Liver (tissue), 9 donors: Measurements from ENCODE around the gene HAPLN1. TPM values are rescaled to one million over a fixed set of nuclear protein-coding genes. Genes with fewer than 3 reads are reported as not detected.

ENCODE experiments used
- DNase-seq: peaks from one replicate; pipeline ENCODE4 v3.0.0-alpha.2; 2017; ENCODE audit warnings: low spot score
- H3K27ac ChIP-seq, 2 donors: one replicate each; pipeline ENCODE4 v1.7.0; 2013; ENCODE audit warnings: inconsistent platforms in 2 of 2, low read length in 2 of 2, control low read depth in 1 of 2, low read depth in 1 of 2, mild to moderate bottlenecking in 1 of 2
- H3K27me3 ChIP-seq, 4 donors: one replicate each; pipeline versions ENCODE4 v1.6.1 to v1.7.0; 2013; ENCODE audit warnings: low read length in 3 of 4, inconsistent platforms in 1 of 4, mild to moderate bottlenecking in 1 of 4, moderate library complexity in 1 of 4; ENCODE audit not compliant: control insufficient read depth in 4 of 4, insufficient read depth in 4 of 4
- H3K36me3 ChIP-seq, 4 donors: one replicate each; pipeline versions ENCODE4 v1.6.1 to v1.7.0; 2013; ENCODE audit warnings: low read length in 3 of 4, mild to moderate bottlenecking in 3 of 4, low read depth in 1 of 4, moderate library complexity in 1 of 4; ENCODE audit not compliant: control insufficient read depth in 4 of 4, insufficient read depth in 3 of 4
- H3K4me1 ChIP-seq, 4 donors: one replicate each; pipeline versions ENCODE4 v1.6.1 to v1.7.0; 2013; ENCODE audit warnings: low read length in 3 of 4, mild to moderate bottlenecking in 3 of 4, moderate library complexity in 1 of 4; ENCODE audit not compliant: control insufficient read depth in 4 of 4, insufficient read depth in 4 of 4
- H3K4me3 ChIP-seq, 3 donors: one replicate each; pipeline versions ENCODE4 v1.6.1 to v1.7.0; 2013; ENCODE audit warnings: low read length in 3 of 3, control low read depth in 1 of 3, low read depth in 1 of 3, mild to moderate bottlenecking in 1 of 3
- H3K9ac ChIP-seq, 2 donors: one replicate each; pipeline ENCODE4 v1.7.0; 2013; ENCODE audit warnings: low read length in 2 of 2, mild to moderate bottlenecking in 2 of 2, moderate library complexity in 2 of 2, control low read depth in 1 of 2, low read depth in 1 of 2
- H3K9me3 ChIP-seq, 4 donors: one replicate each; pipeline versions ENCODE4 v1.6.1 to v1.7.0; 2013; ENCODE audit warnings: low read length in 3 of 4; ENCODE audit not compliant: control insufficient read depth in 4 of 4
- FOXA1 ChIP-seq: IDR thresholded peaks from 2 replicates; pipeline ENCODE4 v1.6.1; 2016; ENCODE audit warnings: antibody characterized with exemption
- FOXA2 ChIP-seq: IDR thresholded peaks from 2 replicates; pipeline ENCODE4 v1.6.1; 2016; ENCODE audit warnings: antibody characterized with exemption
- GABPA ChIP-seq, 2 donors: IDR thresholded peaks in 1 of 2; conservative IDR thresholded peaks in 1 of 2; 2 replicates each; pipeline ENCODE4 v1.6.1; 2016; ENCODE audit warnings: antibody characterized with exemption in 2 of 2, mild to moderate bottlenecking in 1 of 2, moderate library complexity in 1 of 2
- HNF4A ChIP-seq, 2 donors: conservative IDR thresholded peaks; 2 replicates each; pipeline ENCODE4 v1.6.1; 2016; ENCODE audit warnings: antibody characterized with exemption in 2 of 2, mild to moderate bottlenecking in 2 of 2
- HNF4G ChIP-seq: IDR thresholded peaks from 2 replicates; pipeline ENCODE4 v1.6.1; 2016; ENCODE audit warnings: antibody characterized with exemption
- JUND ChIP-seq, 2 donors: IDR thresholded peaks; 2 replicates each; pipeline ENCODE4 v1.6.1; 2016; ENCODE audit warnings: antibody characterized with exemption in 2 of 2
- NR2F2 ChIP-seq: IDR thresholded peaks from 2 replicates; pipeline ENCODE4 v1.6.1; 2016; ENCODE audit warnings: antibody characterized with exemption
- RAD21 ChIP-seq, 2 donors: IDR thresholded peaks; 2 replicates each; pipeline ENCODE4 v1.6.1; 2016; ENCODE audit warnings: antibody characterized with exemption in 2 of 2, mild to moderate bottlenecking in 2 of 2
- RXRA ChIP-seq, 2 donors: IDR thresholded peaks; 2 replicates each; pipeline ENCODE4 v1.6.1; 2017 to 2018; ENCODE audit warnings: antibody characterized with exemption in 2 of 2, mild to moderate bottlenecking in 1 of 2
- YY1 ChIP-seq: IDR thresholded peaks from 2 replicates; pipeline ENCODE4 v1.6.1; 2016; ENCODE audit warnings: antibody characterized with exemption, mild to moderate bottlenecking
- WGBS: extraction: QIAGEN DNeasy Blood & Tissue Kit; methylation state at CpG from one replicate; pipeline ENCODE4 v1.1.7; 2013; 5-methylcytosine and 5-hydroxymethylcytosine counted together
- polyA plus RNA-seq, 2 donors: library from polyadenylated mRNA; stranded (reverse) in 1 of 2; unstranded in 1 of 2; fragments of 200-250 nt in 1 of 2; fragments of >200 nt in 1 of 2; fragmentation: Nextera tagmentation in 1 of 2; extraction: Ambion mirVana in 1 of 2; gene quantifications; one replicate each; pipeline versions ENCODE4 v1.2.1 to v1.2.3, GENCODE V29; 2013 to 2015
- total RNA-seq, 2 donors: library from RNA; depleted of rRNA; stranded (reverse); fragments of >200 nt; gene quantifications; one replicate each; pipeline ENCODE4 v1.2.3, GENCODE V29; 2014
- TF ChIP-seq, protein P1 (sequence below): IDR thresholded peaks from 2 replicates; pipeline ENCODE4 v1.6.1; 2016; ENCODE audit warnings: antibody characterized with exemption
- TF ChIP-seq, protein P2 (sequence below): IDR thresholded peaks from 2 replicates; pipeline ENCODE4 v1.6.1; 2016; ENCODE audit warnings: antibody characterized with exemption
- TF ChIP-seq, protein P3 (sequence below): IDR thresholded peaks from 2 replicates; pipeline ENCODE4 v1.6.1; 2016; ENCODE audit warnings: antibody characterized with exemption
- donor health status: healthy.
- donor health status: healthy.
- donor health status: healthy.
- donor health status: healthy.
- donor health status: healthy.

Gene HAPLN1
- total and polyA plus RNA-seq, 4 donors: 0.07 to 1.3 TPM; not detected in 2

DNA sequence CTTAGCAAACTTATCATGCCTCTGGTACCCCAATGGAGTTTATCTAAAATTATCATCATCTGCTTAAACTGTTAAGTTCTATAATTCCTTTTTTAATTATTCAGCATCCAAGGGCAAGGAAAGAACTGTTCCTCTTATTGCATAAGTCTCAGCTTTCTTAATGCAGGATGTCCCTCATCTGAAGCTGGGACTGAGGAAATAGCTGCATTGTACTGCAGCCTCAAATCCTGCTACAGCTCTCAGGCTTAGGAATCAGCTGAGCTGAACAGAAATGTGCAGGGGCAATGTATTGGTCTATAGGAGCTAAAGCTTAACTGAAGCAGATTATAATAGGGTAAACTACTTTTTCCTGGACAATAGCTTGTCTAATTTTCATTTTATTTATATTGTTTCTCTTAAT is 48.0 kb downstream of the HAPLN1 start:
- Histone ChIP-seq H3K4me3 (no peak overlapping the region), H3K27me3 (no peaks in the 10 kb centered on the region), H3K27ac (no peak overlapping the region), H3K4me1 (no peaks in the 10 kb centered on the region), H3K9ac (no peak overlapping the region), H3K9me3 (peaks cover 0 to 6% (median 0%) of the 10 kb centered on the region in 4 donors), H3K36me3 (no peaks in the 10 kb centered on the region)
- no peak for DNase-seq
- TF ChIP-seq HNF4A (conservative IDR thresholded peaks at IDR 0.05) (no peak), GABPA (IDR thresholded peaks at IDR 0.05 in 1 of 2, conservative IDR thresholded peaks at IDR 0.05 in 1 of 2) (no peak), YY1 (no peak), RAD21 (IDR thresholded peaks at IDR 0.05) (no peak)

DNA sequence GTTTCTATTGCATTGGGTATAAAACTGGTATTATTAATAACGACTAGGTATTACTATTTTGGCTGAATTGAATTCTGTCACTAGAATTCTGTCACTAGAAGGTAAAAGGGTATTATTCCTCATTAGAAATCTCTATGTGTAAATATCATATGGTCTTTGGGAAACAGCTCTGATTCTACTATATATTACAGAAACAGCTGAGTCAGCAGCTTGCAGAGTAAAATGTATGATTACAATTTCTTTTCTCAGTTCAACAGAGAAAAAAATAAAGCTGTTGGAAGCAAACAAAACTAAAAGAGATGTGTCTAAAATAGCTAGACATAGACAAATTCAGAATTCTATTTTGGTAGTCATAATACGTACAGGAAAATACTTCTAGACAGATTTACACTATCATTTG is 48.5 kb downstream of the HAPLN1 start:
- Histone ChIP-seq H3K4me3 (no peak overlapping the region), H3K9me3 (peaks cover 0 to 3% (median 0%) of the 10 kb centered on the region in 4 donors), H3K27me3 (no peaks in the 10 kb centered on the region), H3K4me1 (no peaks in the 10 kb centered on the region), H3K36me3 (no peaks in the 10 kb centered on the region), H3K9ac (no peak overlapping the region), H3K27ac (no peak overlapping the region)
- no peak for DNase-seq
- TF ChIP-seq RXRA (IDR thresholded peaks at IDR 0.05) (no peak), RAD21 (IDR thresholded peaks at IDR 0.05) (no peak), YY1 (no peak), FOXA1 (no peak), GABPA (IDR thresholded peaks at IDR 0.05 in 1 of 2, conservative IDR thresholded peaks at IDR 0.05 in 1 of 2) (no peak), FOXA2 (no peak)
- TF ChIP-seq, protein P1, sequence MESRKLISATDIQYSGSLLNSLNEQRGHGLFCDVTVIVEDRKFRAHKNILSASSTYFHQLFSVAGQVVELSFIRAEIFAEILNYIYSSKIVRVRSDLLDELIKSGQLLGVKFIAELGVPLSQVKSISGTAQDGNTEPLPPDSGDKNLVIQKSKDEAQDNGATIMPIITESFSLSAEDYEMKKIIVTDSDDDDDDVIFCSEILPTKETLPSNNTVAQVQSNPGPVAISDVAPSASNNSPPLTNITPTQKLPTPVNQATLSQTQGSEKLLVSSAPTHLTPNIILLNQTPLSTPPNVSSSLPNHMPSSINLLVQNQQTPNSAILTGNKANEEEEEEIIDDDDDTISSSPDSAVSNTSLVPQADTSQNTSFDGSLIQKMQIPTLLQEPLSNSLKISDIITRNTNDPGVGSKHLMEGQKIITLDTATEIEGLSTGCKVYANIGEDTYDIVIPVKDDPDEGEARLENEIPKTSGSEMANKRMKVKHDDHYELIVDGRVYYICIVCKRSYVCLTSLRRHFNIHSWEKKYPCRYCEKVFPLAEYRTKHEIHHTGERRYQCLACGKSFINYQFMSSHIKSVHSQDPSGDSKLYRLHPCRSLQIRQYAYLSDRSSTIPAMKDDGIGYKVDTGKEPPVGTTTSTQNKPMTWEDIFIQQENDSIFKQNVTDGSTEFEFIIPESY: no peak
- TF ChIP-seq, protein P2, sequence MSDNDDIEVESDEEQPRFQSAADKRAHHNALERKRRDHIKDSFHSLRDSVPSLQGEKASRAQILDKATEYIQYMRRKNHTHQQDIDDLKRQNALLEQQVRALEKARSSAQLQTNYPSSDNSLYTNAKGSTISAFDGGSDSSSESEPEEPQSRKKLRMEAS: no peak
- TF ChIP-seq, protein P3, sequence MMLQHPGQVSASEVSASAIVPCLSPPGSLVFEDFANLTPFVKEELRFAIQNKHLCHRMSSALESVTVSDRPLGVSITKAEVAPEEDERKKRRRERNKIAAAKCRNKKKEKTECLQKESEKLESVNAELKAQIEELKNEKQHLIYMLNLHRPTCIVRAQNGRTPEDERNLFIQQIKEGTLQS: no peak
- WGBS: 71% methylated on average over 2 of the region's 2 CpGs

DNA sequence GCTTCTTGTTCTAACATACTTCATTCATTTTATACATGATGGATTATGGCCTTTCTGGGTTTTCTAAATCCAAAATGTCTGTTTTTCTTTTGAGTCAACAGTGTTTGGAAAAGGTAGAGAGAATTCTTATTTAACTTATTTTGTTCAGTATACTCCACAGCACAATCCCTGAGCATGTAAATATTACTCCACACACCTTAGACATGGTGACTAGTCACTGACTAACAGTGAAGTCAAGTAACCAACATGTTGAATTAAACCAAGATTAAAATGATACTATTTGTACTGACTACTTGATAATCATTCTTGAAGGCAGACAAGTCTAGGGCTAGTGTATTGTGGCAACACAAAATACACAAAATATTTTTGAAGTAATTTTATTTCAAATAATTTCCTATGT is 55.0 kb downstream of the HAPLN1 start:
- TF ChIP-seq, protein P3: no peak
- no peak for TF ChIP-seq NR2F2
- TF ChIP-seq, protein P2: no peak
- no peak for TF ChIP-seq HNF4G
- TF ChIP-seq, protein P1: no peak
- no peak for TF ChIP-seq JUND (IDR thresholded peaks at IDR 0.05)
- no peak for TF ChIP-seq FOXA1
- no peak for TF ChIP-seq YY1
- no peak for TF ChIP-seq HNF4A (conservative IDR thresholded peaks at IDR 0.05)
- Histone ChIP-seq H3K27ac (no peak overlapping the region), H3K4me3 (no peak overlapping the region), H3K36me3 (no peaks in the 10 kb centered on the region), H3K9ac (no peak overlapping the region), H3K27me3 (peaks cover 0 to 3% (median 0%) of the 10 kb centered on the region in 4 donors), H3K4me1 (no peaks in the 10 kb centered on the region), H3K9me3 (no peaks in the 10 kb centered on the region)
- DNase-seq: no peak
